HG02623 (cell line): ENCODE measurements around the gene NCOA5.
"Not testable (repeated sequence)": the region's sequence is repeated elsewhere in the genome, so short reads cannot be mapped to it uniquely, and the experiment has no call there.

Source experiments
- ATAC-seq: cut with Tn5 transposase; IDR thresholded peaks from one replicate; pipeline ENCODE4 v1.9.1; 2021; ENCODE audit warnings: moderate library complexity; ENCODE audit not compliant: unreplicated experiment

The NCOA5 gene

DNA sequence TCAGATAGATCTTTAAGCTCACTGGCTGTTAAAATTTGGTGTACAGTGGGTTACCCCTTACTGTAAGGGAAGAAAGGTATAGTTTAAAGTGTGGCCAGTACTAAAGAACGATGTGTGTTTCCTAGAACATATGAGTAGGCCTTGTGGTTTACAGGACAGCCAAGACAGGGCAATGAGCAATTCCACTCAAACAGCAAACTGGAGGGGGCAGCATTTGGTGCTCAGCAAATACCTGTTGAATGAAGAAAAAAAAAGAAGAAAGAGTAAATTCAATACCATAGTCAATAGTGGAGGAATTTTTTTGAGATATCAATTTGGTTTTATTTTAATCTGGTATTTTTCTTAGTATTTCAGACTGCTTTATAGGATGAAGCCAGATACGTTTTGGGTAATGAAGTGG lies 3.8 kb upstream of the NCOA5 start:
- no peak for ATAC-seq

DNA sequence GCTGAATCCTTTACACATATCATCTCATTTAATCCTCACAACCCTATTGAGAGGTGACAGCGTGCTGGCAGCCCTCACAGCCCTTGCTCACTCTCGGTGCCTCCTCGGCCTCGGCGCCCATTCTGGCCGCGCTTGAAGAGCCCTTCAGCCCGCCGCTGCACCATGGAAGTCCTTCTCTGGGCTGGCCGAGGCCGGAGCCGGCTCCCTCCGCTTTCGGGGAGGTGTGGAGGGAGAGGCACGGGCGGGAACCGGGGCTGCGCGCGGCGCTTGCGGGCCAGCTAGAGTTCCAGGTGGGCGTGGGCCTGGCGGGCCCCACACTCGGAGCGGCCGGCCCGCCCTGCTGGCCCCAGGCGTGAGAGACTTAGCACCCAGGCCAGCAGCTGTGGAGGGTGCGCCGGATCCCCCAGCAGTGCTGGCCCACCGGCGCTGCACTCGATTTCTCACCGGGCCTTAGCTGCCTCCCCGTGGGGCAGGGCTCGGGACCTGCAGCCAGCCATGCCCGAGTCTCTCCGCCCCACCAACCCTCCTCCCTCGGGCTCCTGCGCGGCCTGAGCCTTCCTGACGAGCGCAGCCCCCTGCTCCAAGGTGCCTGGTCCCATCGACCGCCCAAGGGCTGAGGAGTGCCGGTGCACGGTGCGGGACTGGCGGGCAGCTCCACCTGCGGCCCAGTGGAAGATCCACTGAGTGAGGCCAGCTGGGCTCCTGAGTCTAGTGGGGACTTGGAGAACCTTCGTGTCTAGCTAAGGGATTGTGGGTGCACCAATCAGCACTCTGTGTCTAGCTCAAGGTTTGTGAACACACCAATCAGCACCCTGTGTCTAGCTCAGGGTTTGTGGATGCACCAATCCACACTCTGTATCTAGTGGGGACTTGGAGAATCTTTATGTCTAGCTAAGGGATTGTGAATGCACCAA lies 2.1 kb upstream of the NCOA5 start:
- not testable (repeated sequence) for ATAC-seq

DNA sequence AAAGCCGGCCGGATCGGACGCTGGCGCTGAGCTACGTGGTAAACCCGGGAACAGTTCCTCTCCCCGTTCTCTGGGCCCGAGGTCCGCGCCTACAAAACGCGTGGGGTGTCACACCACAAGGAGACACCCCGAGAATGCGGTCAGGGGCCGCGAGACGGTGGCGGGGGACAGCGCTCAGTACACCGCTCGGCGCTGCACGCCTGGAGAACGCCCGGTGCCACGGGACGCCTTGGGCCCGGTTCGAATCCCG lies 670 bp downstream of the NCOA5 start:
- ATAC-seq = peak; percentile 17

DNA sequence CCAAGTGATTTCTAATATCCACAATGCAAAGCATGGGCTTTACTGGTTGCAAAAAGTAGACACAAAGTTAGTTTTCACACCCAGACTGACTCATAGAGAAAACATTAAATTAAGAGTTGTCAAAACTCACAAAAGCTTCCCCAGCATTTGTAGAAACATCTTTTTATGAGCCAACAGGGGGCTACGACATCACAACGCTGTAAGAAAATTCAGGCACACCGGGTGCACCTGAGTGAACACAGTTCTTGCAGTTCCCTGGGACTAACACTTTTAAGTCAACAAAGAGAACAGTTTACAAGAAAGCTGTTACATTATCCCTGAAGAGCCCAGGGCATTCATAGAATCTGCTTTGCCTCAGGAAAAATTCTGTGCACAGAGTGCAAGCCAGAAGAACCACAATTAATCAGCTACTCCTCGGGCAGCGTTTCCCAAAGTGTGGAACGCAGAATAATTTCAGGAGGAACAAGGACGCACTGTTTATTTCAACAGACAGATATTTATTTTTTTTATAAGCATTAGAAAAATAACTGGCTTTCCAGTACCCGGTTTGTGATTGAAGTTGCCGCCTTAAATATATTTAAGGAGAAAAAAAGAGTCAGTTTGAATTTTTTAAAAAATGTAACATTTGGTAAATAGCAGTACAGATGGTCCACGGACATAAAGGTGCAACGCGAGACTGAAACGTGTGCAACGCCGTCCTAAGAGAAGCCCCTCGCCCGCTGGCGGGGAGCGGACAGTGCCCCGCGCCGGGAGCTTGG lies 1.2 kb downstream of the NCOA5 start:
- ATAC-seq = no peak

DNA sequence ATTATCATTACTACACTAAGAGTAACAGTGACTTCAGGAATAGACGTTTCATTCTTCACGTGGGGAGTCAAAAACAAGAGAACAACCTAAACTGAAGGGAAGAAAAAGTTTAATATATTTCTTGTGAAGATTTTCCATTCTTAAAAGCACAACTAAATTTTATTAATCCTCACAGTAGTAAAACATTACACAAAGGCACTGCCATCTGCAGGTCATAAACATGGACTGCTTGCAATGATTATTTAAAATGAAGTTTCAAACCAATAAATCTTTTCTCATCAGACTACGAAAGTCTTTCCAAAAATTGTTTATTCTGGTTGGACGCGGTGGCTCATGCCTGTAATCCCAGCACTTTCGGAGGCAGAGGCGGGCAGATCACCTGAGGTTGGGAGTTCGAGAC lies 2.6 kb downstream of the NCOA5 start:
- no peak for ATAC-seq

DNA sequence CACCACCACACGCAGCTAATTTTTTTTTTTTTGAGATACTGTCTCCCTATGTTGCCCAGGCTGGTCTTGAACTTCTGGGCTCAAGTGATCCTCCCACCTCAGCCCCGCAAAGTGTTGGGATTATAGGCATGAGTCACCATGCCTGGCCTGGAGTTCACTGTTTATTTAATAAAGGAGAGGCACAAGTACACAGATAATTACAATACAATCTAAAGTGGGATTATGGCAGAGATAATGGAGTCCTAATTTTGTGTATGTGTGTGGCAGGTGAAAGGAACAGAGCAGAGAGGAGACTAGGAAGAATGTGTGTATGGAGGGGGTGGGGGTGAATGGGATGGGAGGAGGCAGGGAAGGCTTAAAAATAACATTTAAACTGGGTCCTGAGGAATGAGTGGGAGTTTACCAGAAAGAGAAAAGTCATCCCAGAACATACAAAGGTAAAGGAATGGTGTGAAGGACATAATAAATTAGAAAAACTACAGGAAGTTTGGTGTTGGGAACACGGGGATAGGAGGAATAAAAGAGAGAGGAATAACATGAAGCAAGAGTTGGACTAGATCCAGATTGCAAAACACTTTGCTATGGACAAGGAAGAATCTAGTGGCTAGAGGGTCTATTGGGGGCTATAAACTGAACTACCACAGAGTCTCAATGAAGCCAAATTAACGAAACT lies 4.4 kb downstream of the NCOA5 start:
- no peak for ATAC-seq

DNA sequence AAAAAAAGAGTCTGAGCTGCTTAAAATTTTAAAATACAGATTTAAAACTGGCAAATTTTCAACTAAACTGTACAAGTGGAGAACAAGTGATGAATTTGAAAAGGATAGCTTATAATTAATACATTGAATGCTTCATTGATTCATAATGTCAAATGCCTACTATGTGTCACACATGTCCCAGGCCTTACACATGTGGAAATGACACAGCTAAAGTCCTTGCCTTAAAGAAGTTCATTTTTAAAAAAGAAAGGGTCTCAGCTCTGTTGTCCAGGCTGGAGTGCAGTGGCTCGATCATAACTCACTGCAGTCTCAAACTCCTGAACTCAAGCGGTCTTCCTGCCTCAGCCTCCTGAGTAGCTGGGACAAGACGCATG lies 5.0 kb downstream of the NCOA5 start:
- ATAC-seq = no peak

DNA sequence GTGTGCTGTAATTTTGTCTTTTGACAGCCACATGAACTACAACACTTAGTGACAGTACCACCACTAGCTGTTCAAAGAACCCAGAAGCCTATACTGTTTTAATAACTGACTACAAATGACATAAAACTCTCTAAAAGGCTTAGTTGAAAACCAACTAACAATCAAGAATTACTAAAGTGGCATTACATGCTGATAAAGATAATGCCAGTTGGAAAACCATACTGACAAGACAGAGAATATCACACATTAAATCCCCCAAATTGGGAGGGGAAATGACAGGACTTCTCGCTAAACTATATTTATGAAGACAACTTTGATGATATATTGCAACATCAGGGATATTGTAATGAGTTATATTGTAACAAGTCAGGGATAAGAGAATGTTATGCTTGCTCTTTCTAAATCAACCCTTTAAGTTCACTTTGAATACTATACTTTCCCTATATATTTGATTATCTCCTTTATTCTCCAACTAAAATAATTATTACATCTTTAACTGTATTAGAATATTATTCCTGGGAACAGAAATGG lies 6.2 kb downstream of the NCOA5 start:
- ATAC-seq = no peak

DNA sequence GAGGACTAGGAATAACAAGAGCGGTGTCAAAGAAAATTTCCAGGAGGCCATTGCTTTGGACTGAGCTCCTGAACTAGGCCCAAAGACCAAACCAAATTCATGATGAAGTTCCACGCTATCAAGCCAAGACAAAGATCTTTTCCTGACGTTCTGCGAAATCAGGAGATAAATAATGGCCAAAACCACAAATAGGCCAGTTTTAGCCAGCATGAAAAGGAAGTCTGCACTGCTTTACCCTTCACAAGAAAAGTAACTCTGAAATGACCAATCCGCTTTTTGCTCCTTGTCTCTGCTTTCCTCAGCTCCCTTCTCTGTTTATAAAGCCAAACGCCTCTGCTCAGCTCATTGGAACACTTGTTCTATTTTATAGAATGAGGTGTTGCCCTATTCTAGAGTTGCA lies 6.7 kb downstream of the NCOA5 start:
- no peak for ATAC-seq

DNA sequence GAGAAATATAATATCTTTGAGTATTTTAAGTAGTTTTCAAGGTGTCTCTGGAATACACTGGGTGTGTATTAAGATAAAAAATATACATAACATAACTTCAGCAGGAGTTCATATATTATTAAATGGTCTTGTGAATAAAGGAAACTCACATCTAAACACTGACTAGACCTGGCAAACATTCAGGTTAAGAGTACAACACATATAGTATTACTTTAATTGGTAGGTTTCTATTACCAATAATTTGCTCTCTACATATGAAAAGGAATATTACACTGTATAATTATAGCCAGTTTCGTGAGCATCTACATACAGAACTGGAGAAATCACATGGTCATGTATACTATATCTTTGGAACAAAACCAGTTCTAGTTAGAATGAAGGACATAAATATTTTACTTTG lies 8.7 kb downstream of the NCOA5 start:
- no peak for ATAC-seq

DNA sequence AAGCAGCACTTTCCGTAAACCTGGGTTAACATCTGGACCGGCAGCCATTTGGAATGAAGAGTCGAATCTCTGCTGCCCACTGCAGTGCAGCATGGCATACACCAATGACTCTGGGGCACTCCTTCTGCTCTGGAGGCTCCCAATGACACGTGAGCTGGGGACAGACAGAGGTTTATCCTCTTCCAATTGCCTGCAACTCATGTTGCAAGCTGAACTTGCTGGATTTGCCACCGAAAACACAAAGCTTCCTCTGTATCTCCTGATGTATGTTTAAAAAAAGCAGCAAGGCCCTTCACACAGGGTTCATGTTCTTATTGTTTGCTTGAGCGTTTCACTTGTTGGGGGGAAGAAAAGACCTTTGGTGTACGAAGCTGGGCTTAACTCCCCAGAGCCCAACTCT lies 10.8 kb downstream of the NCOA5 start:
- ATAC-seq = no peak

DNA sequence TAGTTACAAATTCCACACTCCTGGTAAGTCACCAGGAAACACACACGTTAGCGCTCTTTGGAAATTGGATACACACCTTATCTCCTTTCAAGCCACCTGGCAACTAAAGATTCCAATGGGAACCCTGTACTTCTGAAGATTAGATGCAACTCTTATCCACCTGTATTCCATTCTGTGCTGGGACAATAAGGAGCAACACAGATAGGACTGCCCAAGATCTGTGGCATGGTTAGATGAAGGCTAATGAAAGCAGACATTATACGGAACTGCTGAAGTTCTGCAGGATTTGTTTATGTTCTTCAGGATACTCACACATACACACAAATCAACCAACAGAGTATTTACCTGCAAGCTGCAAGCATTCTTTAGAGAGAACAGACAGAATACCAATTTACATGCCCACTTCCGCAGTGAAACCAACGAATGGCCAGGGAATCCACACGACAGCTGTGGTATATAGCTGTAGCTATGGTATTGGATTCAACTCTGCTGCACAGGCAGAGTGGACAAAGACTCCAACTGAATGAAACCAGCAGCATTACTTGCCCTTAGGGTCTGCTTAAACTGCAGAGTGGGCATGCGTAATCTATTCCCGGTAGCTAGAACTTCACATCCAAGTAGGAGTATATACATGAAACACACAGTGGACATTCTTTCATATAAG lies 12.0 kb downstream of the NCOA5 start:
- ATAC-seq = no peak

DNA sequence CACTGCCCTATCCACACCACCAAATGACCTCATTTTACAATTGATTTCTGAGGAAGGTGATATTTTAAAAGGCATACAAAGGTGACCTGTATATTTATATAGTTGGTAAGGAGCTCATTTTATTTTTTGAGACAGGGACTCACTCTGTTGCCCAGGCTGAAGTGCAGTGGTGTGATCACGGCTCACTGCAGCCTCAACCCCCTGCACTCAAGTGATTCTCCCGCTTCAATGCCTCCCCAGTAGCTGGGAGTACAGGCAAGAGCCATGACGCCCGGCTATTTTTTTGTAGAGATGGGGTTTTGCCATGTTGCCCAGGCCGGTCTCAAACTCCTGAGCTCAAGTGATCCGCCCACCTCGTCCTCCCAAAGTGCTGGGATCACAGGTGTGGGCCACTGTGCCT lies 13.0 kb downstream of the NCOA5 start:
- no peak for ATAC-seq

DNA sequence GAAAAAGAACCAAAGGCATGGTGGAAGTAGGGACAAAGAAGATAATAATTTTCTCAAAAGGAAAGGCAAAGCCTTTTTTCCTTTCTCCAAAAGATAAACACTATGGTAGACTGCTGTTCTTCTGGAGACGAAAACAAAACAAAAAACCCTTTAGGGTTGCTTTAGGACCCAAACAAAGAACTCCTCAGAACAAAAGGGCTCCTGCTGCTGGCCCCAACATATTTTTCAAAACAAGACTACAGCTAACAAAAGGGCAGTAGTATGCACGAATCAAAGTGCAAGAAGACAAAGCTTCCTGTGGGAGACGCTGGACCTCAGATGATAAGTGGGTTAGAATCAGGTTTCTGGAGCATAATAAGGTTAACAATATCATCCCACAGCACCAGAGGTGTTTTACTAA lies 15.8 kb downstream of the NCOA5 start:
- ATAC-seq = no peak

DNA sequence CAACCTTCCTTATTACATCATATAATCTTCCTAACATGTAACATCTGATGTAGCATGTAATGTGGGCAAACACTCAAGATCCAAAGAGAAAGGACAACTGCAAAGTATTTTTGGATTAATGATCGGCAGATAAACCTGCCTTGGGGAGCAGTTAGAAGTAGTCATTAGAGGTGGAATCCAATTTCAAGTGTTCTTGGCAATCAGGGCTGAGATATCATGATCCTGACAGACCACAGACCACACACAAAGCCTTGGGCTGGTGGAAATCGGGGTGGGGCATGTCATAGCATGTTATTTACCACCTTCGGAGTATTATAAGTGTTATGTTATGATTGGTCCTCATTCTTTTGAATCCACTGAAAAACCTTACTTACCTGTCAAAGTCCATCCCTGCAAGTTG lies 16.3 kb downstream of the NCOA5 start:
- ATAC-seq = no peak

DNA sequence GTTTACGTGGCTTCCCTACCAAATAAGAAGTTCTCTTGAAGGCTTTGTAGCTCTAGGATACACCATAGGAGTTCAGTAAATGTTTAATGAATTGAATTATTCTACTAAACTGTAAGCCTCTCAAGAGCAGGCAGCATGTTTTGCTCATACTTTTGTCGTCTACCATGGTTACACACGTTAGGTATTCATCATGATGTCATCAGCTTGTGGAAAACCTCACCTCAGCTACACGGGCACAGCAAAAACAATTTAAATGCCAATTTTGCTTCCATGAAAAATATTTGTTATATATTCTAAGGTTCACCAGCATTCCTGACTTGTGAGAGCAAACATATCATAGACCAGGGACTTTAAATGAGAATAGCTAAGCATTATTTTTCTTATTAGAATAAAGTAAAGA lies 16.7 kb downstream of the NCOA5 start:
- no peak for ATAC-seq

DNA sequence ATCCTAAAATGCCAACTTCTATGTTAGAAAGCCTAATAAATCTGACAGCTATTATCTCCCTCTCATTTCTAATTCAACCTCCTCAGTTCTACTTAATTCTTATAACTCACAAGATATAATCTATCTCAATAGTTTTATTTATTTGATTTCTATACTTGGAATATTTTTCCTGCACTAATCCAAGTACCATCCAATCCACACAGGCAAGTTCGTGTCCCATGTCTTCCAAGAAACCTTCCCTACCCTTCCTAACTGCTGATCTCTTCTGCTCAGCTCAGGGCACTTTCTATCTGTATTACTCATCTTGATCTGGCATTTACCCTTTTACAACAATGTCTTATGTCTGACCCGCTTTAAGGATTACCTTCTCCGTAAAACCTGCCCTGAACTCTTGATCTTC lies 18.2 kb downstream of the NCOA5 start:
- no peak for ATAC-seq

DNA sequence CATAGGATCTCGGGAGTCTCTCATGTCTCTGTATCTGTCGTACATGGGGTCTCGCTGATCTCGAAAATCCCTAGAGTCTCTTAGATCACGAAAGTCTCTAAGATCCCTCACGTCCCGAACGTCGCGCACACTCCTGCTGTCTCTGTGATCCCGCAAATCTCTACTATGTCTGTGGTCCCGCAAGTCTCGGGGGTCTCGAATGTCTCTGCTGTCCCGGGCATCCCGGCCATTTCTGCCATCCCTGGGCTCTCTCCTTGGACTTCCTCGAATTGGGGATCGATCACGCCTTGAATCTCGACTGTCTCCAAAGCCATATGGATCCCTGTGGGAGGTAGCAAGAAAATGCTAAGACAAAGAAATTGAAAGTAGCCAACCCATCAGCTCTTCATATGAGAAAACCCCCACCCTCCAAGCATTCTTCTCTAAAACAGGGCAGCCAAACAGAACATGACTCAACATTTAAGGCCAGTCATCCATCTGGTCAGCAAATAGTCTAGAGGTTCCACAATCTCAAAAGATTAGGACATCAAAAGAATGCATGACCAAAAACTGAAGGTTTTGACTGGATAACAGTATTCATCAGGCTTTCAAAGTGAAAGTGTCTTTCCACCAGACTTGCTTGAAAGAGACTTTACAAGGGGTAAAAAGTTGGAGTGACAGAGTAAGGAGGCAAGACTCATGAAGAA lies 19.4 kb downstream of the NCOA5 start:
- ATAC-seq = no peak

DNA sequence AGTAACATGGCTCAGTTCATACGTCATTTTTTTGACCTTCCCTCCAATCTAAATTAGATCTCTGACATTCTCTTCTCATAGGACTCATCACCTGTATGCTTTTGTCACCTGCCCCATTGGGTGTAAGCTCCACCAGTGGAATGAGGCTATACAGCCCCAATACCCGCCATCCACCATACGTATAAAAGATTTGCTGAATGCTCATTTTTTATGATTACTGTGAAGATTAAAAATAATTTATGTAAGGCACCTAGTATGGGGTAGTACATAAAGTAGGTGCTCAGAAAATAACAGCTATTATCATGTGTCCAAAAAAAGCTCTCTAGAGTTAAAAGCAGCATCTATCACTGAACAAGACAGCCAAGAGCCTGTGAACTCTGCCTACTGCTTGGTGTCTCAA lies 24.1 kb downstream of the NCOA5 start:
- no peak for ATAC-seq

DNA sequence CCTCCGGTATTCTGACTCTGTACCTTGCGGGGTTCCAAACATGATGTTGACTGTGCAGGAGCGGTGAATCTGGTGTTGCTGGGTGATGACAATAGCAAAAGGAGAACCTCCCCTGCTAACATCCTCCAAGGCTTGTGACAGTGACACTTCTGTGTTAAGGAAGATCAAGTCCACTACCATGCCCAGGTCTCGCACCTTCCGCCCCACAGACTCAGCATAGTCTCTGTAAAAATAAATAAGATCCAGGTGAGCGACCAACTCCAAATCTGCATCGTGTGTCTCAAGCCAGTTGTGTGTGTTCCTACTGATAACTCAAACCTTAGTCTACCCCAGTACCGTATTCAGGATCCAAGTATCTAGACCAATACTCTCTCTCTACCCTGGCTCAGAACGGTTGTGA lies 24.8 kb downstream of the NCOA5 start:
- no peak for ATAC-seq

DNA sequence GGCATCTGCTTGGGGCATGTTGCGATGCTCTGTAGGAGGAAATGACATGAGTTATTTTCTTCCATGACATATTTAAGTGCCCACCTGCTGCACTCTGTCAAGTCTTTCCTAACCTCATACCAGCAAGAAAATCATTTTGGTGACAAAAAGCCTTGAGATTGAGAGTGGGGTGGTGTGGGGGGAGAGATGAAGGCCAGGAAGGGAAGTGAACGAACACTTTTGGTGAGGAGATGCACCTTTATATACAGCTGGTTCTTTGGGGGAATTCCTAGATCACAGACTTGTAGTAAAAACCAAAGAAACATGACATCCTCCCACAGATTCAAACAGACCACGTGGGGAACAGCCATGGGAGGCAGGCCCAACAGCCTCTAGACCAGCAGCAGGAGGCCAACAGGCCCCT lies 26.1 kb downstream of the NCOA5 start:
- no peak for ATAC-seq
